Measurements from ENCODE around the gene CCDC43.
A peak's percentile ranks its signal among the peaks of the same experiment; 100 is the strongest.

GRCh38 chr17:44733753-44734152 is 44.2 kb upstream of the CCDC43 start:
- TF ChIP-seq EZH2 (IDR thresholded peaks at IDR 0.05; ENCODE audit: low read length, unreplicated experiment) (no peak), CTCF (conservative IDR thresholded peaks at IDR 0.05; ENCODE audit: low read depth, low read length) (peak; percentile 67), EZH2phosphoT487 (IDR thresholded peaks at IDR 0.05; ENCODE audit: borderline replicate concordance, low read length) (no peak)

Data from PC-3 (cell line).